Right renal cortex interstitium (tissue), 3 donors: ENCODE results near the gene PTCH2. TPM values are rescaled to one million over a fixed set of nuclear protein-coding genes. Genes with fewer than 3 reads are reported as not detected.

ENCODE experiments used
- DNase-seq, 3 donors: peaks; one replicate each; pipeline ENCODE4 v3.0.0-alpha.2; 2013; ENCODE audit warnings: low read depth in 3 of 3, low spot score in 2 of 3
- polyA plus RNA-seq, 3 donors: library from polyadenylated mRNA; unstranded; fragments of 120-200 nt; gene quantifications; one replicate each; pipeline ENCODE4 v1.2.1, GENCODE V29; 2013; ENCODE audit not compliant: insufficient read length in 3 of 3

The PTCH2 gene
- polyA plus RNA-seq, 3 donors: 2.9 to 3.3 (median 3.2) TPM

- no peak for DNase-seq
Measured at GRCh38 chr1:44783697-44784093, 59.4 kb downstream of the PTCH2 start.

GRCh38 chr1:44780583-44781121 lies 62.4 kb downstream of the PTCH2 start:
- DNase-seq: no peak

GRCh38 chr1:44778705-44779576 lies 64.1 kb downstream of the PTCH2 start:
- DNase-seq: no peak

DNA sequence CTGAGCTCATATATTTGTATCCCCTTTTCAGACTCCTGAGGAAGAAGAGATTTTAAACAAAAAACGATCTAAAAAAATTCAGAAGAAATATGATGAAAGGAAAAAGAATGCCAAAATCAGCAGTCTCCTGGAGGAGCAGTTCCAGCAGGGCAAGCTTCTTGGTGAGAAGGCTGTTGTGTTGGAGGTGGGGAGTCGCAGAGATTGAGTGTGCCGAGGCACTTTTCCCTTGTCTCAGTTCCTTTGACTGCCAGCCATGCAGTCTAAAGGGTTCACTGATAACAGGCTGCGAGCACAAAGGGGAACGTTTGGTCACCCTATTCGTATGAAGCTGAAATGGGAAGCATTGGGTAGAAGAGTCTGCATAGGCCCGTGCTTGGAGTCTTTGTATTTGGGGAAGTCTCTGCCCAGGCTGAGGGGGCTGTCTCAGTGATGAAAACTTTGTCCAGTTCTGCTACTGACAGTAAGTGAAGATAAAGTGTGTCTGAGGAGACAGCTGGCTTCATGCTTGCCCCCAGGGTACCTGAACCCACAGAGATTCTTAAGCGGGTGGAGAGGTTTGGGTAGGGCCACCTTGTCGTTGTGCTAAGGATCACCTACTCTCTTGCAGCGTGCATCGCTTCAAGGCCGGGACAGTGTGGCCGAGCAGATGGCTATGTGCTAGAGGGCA lies 65.0 kb downstream of the PTCH2 start:
- no peak for DNase-seq

GRCh38 chr1:44777547-44777946 lies 65.5 kb downstream of the PTCH2 start:
- no peak for DNase-seq

DNA sequence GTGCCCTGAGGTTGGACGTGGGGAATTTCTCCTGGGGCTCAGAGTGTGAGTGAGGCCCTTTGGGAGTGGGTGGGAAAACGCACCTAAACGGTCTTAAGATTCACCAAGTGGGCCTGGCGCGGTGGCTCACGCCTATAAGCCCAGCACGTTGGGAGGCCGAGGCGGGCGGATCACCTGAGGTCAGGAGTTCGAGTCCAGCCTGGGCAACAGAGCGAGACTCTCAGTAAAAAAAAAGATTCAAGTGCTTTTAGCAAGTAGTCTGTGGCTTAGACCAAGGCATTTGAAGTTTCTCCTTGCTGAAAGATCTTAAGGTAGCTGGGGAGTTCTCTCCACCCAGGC lies 66.4 kb downstream of the PTCH2 start:
- no peak for DNase-seq

DNA sequence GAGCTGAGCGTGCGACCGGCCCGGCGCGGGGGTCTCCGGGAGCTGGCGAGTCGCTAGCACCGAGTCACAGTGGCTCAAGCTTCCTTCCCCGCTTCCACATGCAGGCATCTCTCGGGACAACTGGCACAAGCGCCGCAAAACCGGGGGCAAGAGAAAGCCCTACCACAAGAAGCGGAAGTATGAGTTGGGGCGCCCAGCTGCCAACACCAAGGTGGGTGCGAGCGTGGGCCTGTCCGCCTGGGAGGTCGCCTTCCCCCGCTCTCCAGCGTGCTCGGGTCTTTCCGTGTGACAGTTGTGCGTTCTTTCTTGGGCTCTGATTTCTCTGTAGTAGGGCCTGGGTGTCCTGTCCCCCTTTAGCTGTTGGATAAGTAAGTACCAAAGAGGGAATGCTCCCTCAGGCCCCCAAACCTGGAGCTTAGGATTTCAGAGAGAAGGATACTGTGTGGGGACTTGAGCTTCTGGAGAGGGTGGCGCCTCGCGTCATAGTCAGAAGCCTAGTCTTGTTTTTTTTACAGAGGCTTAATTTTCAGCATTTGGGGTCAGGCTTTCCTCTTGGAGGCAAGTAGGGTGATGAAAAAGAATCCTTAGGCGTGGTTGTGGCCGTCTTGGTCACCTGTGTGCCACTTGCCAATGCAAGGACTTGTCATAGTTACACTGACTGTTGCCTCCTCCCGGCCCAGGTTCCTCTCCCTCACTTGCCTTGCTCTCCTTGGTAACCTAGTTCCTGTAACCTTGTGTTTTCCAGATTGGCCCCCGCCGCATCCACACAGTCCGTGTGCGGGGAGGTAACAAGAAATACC lies 66.9 kb downstream of the PTCH2 start:
- DNase-seq: no peak

DNA sequence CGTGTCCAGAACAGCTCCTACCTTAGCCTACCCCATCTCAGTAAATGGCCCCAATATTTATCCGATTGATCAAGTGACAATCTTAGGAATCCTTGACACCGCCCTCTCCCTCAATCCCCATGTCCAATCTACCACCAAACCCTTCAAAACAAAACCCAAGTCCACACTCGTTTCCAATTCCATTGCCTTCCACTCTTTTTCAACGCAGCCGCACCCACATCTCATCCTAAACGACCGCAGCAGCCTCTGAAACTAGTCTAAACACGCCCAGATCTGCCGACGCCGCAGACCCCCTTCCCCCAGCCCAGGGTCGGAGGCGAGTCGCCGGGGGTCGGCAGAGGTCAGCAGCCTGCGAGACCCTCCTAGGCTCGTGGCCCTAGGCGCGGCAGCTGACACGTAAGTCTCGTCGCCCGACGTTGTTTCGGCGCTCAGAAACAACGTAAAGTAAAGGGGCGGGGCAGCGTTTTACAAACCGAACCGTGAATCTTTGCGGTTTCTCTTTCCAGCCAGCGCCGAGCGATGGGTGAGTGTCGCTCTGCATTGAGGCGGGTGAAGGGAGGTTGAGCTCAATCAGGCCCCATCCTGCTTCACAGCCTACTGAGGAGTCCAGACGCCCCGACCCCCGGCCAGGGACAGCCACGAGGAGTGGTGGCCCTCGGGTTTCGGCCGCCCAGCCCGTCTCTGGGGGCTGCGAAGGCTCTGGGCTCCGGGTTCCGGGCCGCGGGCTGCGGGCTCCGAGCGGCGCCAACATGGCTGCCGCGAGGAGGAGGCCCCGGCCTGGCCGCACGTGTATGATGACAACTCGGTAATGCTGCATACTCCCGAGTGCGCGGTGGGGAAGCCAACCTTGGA lies 67.7 kb downstream of the PTCH2 start, which contains the start of gene RPS8:
TSS of gene RPS8 (plus strand) at position 463 of the 852 bp plus-strand sequence. CDS start at position 520, 57 bp downstream.
- peak; percentile 87 to 94 (median 92) for DNase-seq

Other genes starting within 250 kb of the PTCH2 start
- 10 to 100 TPM; 12.7 to 12.9 (median 12.8) TPM for gene TMEM53, start 168.8 kb downstream of the PTCH2 start, polyA plus RNA-seq
- gene ARMH1, start 168.5 kb downstream of the PTCH2 start, polyA plus RNA-seq: 1 to 10 TPM; 2.9 to 8.6 (median 5.6) TPM
- 1 to 10 TPM in 1 of 3 donors, not detected in 2; 2.9 TPM for gene RNU5D-1, start 112.1 kb downstream of the PTCH2 start, polyA plus RNA-seq
- gene KIF2C, start 103.4 kb downstream of the PTCH2 start, polyA plus RNA-seq: 10 to 100 TPM; 25.8 to 29.6 (median 27.4) TPM
- gene RPS8, start 67.7 kb downstream of the PTCH2 start, polyA plus RNA-seq: 1,000 to 10,000 TPM; 2,201 to 2,252 (median 2,214) TPM
- gene BEST4, start 55.1 kb downstream of the PTCH2 start, polyA plus RNA-seq: 1 to 10 TPM in 1 of 3 donors, under 1 TPM in 2; 0.68 to 1.0 (median 0.89) TPM
- gene PLK3, start 42.9 kb downstream of the PTCH2 start, polyA plus RNA-seq: 1 to 10 TPM; 5.1 to 6.1 (median 5.2) TPM
- gene DYNLT4, start 35.9 kb downstream of the PTCH2 start, polyA plus RNA-seq: not detected
- gene BTBD19, start 34.7 kb downstream of the PTCH2 start, polyA plus RNA-seq: 1 to 10 TPM; 6.8 to 9.1 (median 7.4) TPM
- gene EIF2B3, start 143.3 kb upstream of the PTCH2 start, polyA plus RNA-seq: 10 to 100 TPM; 35.8 to 41.8 (median 36.0) TPM
- 10 to 100 TPM; 31.1 to 31.9 (median 31.6) TPM for gene HECTD3, start 168.1 kb upstream of the PTCH2 start, polyA plus RNA-seq
- 100 to 1,000 TPM; 107 to 112 (median 108) TPM for gene UROD, start 169.0 kb upstream of the PTCH2 start, polyA plus RNA-seq